Tibial artery (tissue), 4 donors: ENCODE data around the gene NOS1.

Source experiments
- DNase-seq, 2 donors: peaks; one replicate each; pipeline ENCODE4 v3.0.0-alpha.2; 2019
- H3K27ac ChIP-seq, 2 donors: fragments of 200-600 bp; sonication (generic) in 1 of 2; 1 replicate in 1 of 2; 2 replicates in 1 of 2; pipeline ENCODE4 v1.5.1; 2018 to 2019; ENCODE audit warnings: mild to moderate bottlenecking in 1 of 2
- H3K27me3 ChIP-seq, 2 donors: fragments of 200-600 bp; sonication (generic) in 1 of 2; one replicate each; pipeline versions ENCODE4 v1.5.1 to v1.6.0; 2016 to 2019
- H3K36me3 ChIP-seq, 3 donors: fragments of 200-600 bp; sonication (generic) in 2 of 3; one replicate each; pipeline ENCODE4 v1.5.1; 2016 to 2019; ENCODE audit warnings: mild to moderate bottlenecking in 2 of 3
- H3K4me1 ChIP-seq, 4 donors: fragments of 200-600 bp; sonication (generic) in 2 of 4; 1 replicate in 3 of 4; 2 replicates in 1 of 4; pipeline ENCODE4 v1.5.1; 2016 to 2019
- H3K4me3 ChIP-seq, 2 donors: fragments of 200-600 bp; sonication (generic) in 1 of 2; 1 replicate in 1 of 2; 2 replicates in 1 of 2; pipeline ENCODE4 v1.5.1; 2018 to 2019; ENCODE audit warnings: mild to moderate bottlenecking in 2 of 2
- H3K9me3 ChIP-seq, 3 donors: fragments of 200-600 bp; sonication (generic) in 1 of 3; one replicate each; pipeline ENCODE4 v1.5.1; 2016 to 2019
- intact Hi-C: fragments of 100-400 bp; cut with DNase I; formaldehyde crosslinking; loops from one replicate; pipeline ENCODE4 v1.15.0; 2023; ENCODE audit warnings: low total_unique reads
- TF ChIP-seq, protein P1 (sequence below), 2 experiments: fragments of 200-600 bp in 1 of 2; fragments of 450-650 bp in 1 of 2; IDR thresholded peaks; one replicate each; pipeline ENCODE4 v1.5.1; 2017 to 2019; ENCODE audit warnings: antibody characterized with exemption in 2 of 2, mild to moderate bottlenecking in 1 of 2, moderate library complexity in 1 of 2

NOS1 gene

DNA sequence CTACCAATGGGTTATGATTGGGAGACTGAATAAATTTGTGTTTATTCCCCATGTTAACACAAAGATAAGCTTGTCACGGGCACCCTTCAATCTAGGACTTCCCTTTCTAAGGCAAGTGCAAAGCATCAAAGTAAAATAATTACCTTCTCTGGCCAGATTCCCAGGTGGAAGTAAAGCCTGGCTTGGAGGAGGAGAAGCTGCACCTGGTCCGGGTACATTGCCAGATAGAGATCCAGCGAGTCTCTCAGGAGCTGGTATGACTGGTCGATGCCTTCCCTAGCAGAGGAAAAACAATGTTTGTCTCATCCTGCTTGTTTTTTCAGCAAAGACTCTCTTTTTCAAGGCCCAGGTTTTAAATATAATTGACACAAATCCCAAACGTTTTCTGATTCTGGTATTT lies 196.1 kb downstream of the NOS1 start:
- H3K4me1 ChIP-seq, result no peaks in the 10 kb centered on the region
- no peaks in the 10 kb centered on the region for H3K9me3 ChIP-seq
- H3K27me3 ChIP-seq, result no peaks in the 10 kb centered on the region
- intact Hi-C loops, result no loop called here
- H3K36me3 ChIP-seq, result peaks cover 75 to 99% (median 92%) of the 10 kb centered on the region in 3 donors
- no peak overlapping the region for H3K27ac ChIP-seq
- no peak overlapping the region for H3K4me3 ChIP-seq
- DNase-seq, result no peak
- TF ChIP-seq, protein P1, sequence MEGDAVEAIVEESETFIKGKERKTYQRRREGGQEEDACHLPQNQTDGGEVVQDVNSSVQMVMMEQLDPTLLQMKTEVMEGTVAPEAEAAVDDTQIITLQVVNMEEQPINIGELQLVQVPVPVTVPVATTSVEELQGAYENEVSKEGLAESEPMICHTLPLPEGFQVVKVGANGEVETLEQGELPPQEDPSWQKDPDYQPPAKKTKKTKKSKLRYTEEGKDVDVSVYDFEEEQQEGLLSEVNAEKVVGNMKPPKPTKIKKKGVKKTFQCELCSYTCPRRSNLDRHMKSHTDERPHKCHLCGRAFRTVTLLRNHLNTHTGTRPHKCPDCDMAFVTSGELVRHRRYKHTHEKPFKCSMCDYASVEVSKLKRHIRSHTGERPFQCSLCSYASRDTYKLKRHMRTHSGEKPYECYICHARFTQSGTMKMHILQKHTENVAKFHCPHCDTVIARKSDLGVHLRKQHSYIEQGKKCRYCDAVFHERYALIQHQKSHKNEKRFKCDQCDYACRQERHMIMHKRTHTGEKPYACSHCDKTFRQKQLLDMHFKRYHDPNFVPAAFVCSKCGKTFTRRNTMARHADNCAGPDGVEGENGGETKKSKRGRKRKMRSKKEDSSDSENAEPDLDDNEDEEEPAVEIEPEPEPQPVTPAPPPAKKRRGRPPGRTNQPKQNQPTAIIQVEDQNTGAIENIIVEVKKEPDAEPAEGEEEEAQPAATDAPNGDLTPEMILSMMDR (IDR thresholded peaks at IDR 0.05), result no peak

DNA sequence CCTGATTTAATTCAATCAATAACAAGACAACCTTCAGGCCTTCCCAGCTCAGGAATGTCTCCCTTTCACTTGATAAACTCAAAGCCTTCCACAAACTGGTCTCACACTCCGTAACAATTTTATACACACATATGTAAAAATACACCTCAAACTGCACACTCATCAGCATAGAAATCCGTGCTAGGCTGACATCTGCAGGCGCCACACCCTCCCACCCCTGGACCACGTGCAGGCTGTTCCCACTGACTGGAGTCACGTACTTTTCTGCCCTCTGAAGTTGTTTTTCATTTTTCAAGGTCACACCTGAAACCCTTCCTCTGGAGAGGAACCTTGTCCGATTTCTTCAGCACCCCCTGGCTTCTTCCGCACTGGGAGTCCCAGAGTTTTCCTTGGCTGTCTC lies 198.8 kb downstream of the NOS1 start:
- H3K27ac ChIP-seq, result no peak overlapping the region
- no peaks in the 10 kb centered on the region for H3K9me3 ChIP-seq
- TF ChIP-seq, protein P1 (IDR thresholded peaks at IDR 0.05), result no peak
- no peak for DNase-seq
- H3K27me3 ChIP-seq, result no peaks in the 10 kb centered on the region
- no peak overlapping the region for H3K4me3 ChIP-seq
- intact Hi-C loops, result no loop called here
- no peaks in the 10 kb centered on the region for H3K4me1 ChIP-seq
- H3K36me3 ChIP-seq, result peaks cover 79 to 99% (median 98%) of the 10 kb centered on the region in 3 donors

DNA sequence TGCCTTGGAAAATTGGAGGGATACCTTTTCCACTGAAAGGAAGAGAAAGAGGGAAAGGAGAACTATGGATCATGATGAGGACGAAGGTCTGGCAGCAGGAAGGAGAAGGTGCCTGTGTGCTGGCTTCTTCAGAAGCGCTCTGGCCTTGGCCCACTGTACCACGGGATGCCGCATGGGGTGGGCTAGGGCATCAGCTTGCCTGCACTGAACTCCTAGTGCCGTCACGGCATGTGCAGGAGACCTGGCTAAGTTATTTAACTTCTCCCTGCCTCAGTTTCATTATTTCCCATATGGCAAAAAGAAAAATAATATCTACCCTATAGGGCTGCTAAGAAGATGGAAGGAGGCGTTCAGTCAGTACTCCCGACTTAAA lies 199.3 kb downstream of the NOS1 start:
- Histone ChIP-seq H3K36me3 (peaks cover 79 to 99% (median 98%) of the 10 kb centered on the region in 3 donors), H3K27me3 (no peaks in the 10 kb centered on the region), H3K9me3 (no peaks in the 10 kb centered on the region), H3K4me1 (no peaks in the 10 kb centered on the region), H3K4me3 (no peak overlapping the region), H3K27ac (no peak overlapping the region)
- intact Hi-C loops, result no loop called here
- TF ChIP-seq, protein P1 (IDR thresholded peaks at IDR 0.05), result no peak
- no peak for DNase-seq

DNA sequence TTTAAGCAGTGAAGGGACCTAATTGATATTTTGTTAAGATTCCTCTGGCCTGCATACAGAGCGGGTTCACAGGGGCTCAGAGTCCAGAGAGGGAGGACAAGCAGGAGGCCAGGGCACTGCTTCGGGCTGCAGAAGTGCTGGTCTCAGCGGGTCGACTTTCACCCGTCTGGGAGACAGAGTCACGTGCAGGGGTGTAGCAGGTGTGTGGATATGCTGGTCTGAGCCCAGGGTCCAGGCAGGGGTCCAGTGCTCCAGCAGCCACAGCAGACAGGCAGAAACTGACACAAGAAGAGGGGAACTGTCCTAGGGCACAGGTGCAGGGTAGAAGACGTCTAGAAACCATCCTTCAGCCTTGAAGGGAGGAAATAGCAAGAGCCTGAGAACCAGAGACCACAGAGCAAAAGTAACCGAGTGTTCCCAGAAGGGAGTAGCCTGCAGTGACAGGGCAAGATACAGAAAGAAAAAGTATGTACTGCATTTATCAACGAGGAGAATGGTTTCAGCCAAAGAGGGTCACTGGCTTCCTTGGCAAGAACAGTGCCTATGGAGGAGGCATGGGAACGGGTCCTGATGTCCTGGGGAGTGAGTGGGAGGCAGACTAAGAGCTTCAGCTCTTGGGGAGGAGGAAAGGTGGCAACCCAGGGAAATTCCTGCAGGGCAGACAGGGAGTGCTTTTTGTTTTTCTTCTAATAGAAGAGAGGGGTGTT lies 199.8 kb downstream of the NOS1 start:
- Histone ChIP-seq H3K36me3 (peaks cover 79 to 99% (median 98%) of the 10 kb centered on the region in 3 donors), H3K4me1 (no peaks in the 10 kb centered on the region), H3K4me3 (no peak overlapping the region), H3K27ac (no peak overlapping the region), H3K9me3 (no peaks in the 10 kb centered on the region), H3K27me3 (no peaks in the 10 kb centered on the region)
- TF ChIP-seq, protein P1 (IDR thresholded peaks at IDR 0.05), result no peak
- intact Hi-C loops, result no loop called here
- no peak for DNase-seq

DNA sequence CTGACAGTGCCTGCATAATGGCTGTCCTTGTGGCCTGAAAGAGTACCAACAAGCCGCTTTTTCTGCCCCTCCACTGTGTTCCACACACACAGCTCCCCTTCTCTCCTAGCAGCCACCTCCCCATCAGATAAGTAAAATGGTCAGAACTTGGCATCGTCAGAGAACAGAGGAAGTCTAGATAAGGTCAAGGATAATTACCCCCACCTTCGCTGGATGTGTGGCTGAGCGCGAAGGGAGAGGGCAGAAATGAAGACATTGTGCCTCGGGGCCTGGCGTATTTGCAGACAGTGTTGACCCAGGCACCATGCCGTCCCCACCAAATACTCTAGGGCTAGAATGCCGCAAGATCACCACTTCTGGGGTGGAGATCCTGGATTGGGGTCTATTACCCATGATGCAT lies 201.8 kb downstream of the NOS1 start:
- TF ChIP-seq, protein P1 (IDR thresholded peaks at IDR 0.05), result no peak
- no peak overlapping the region for H3K4me3 ChIP-seq
- intact Hi-C loops, result no loop called here
- no peak for DNase-seq
- peaks cover 81 to 99% (median 97%) of the 10 kb centered on the region in 3 donors for H3K36me3 ChIP-seq
- no peak overlapping the region for H3K27ac ChIP-seq
- no peaks in the 10 kb centered on the region for H3K27me3 ChIP-seq
- H3K4me1 ChIP-seq, result no peaks in the 10 kb centered on the region
- no peaks in the 10 kb centered on the region for H3K9me3 ChIP-seq
